Natural killer cell (primary cell): ENCODE results near the gene OR8B3. TPM values are rescaled to one million over a fixed set of nuclear protein-coding genes. Genes with fewer than 3 reads are reported as not detected.

Experiments
- ATAC-seq, 3 donors: fragments of 150-1000 bp in 2 of 3; fragments of 200-7000 bp in 1 of 3; cut with Tn5 transposase; 1 replicate in 1 of 3; 2 replicates in 2 of 3; pipeline ENCODE4 v1.10.0; 2021; ENCODE audit warnings: mild to moderate bottlenecking in 2 of 3, moderate library complexity in 2 of 3
- DNase-seq, 2 donors: peaks; one replicate each; pipeline versions ENCODE4 v3.0.0 to v3.0.0-alpha.2; 2013 to 2021; ENCODE audit warnings: mixed read lengths in 1 of 2
- H3K27ac ChIP-seq: one replicate; pipeline ENCODE4 v1.5.1; 2013; ENCODE audit warnings: mild to moderate bottlenecking, low read length
- H3K27me3 ChIP-seq: one replicate; pipeline ENCODE4 v1.6.1; 2013; ENCODE audit warnings: low read length; ENCODE audit not compliant: control insufficient read depth, insufficient read depth
- H3K36me3 ChIP-seq: one replicate; pipeline ENCODE4 v1.6.1; 2013; ENCODE audit warnings: low read length; ENCODE audit not compliant: control insufficient read depth, insufficient read depth
- H3K4me1 ChIP-seq: one replicate; pipeline ENCODE4 v1.6.1; 2013; ENCODE audit warnings: low read length; ENCODE audit not compliant: control insufficient read depth, insufficient read depth
- H3K4me3 ChIP-seq: one replicate; pipeline ENCODE4 v1.5.1; 2013; ENCODE audit warnings: low read length
- H3K9me3 ChIP-seq: one replicate; pipeline ENCODE4 v1.6.1; 2013; ENCODE audit warnings: low read length; ENCODE audit not compliant: control insufficient read depth, insufficient read depth
- H3K27ac Mint-ChIP-seq, 2 donors: one replicate each; pipeline ENCODE4 v1.8.0; 2022; ENCODE audit warnings: mild to moderate bottlenecking in 2 of 2, mixed read lengths in 2 of 2, moderate library complexity in 1 of 2
- H3K27me3 Mint-ChIP-seq, 2 donors: one replicate each; pipeline ENCODE4 v1.8.0; 2022; ENCODE audit warnings: low read depth in 2 of 2, mixed read lengths in 2 of 2
- H3K36me3 Mint-ChIP-seq: one replicate; pipeline ENCODE4 v1.8.0; 2022; ENCODE audit warnings: mixed read lengths
- H3K4me1 Mint-ChIP-seq, 2 donors: one replicate each; pipeline ENCODE4 v1.8.0; 2022; ENCODE audit warnings: mixed read lengths in 2 of 2
- H3K4me3 Mint-ChIP-seq: one replicate; pipeline ENCODE4 v1.8.0; 2022; ENCODE audit warnings: mild to moderate bottlenecking, moderate library complexity, mixed read lengths
- H3K9me3 Mint-ChIP-seq, 2 donors: one replicate each; pipeline ENCODE4 v1.8.0; 2022; ENCODE audit warnings: mixed read lengths in 2 of 2
- WGBS: methylation state at CpG from one replicate; pipeline ENCODE4 v1.1.7; 2013; ENCODE audit warnings: missing lambda C conversion rate; ENCODE audit not compliant: insufficient coverage; 5-methylcytosine and 5-hydroxymethylcytosine counted together
- intact Hi-C: fragments of 100-400 bp; cut with micrococcal nuclease; formaldehyde crosslinking; loops from one replicate; pipeline ENCODE4 v1.14.2; 2022
- total RNA-seq, 4 donors: library from RNA; stranded (reverse); fragments of 120-200 nt in 1 of 4; gene quantifications; one replicate each; pipeline versions ENCODE4 v1.2.3 to v1.2.4, GENCODE V29; 2013 to 2022
- TF ChIP-seq, protein P1 (sequence below): fragments of 200-600 bp; IDR thresholded peaks from one replicate; pipeline ENCODE4 v1.8.0; 2022; ENCODE audit warnings: antibody characterized with exemption

The OR8B3 gene
- total RNA-seq, 3 donors from 2014 or later (not counting 1 experiment from before 2014, with no cell fraction given): not detected

DNA sequence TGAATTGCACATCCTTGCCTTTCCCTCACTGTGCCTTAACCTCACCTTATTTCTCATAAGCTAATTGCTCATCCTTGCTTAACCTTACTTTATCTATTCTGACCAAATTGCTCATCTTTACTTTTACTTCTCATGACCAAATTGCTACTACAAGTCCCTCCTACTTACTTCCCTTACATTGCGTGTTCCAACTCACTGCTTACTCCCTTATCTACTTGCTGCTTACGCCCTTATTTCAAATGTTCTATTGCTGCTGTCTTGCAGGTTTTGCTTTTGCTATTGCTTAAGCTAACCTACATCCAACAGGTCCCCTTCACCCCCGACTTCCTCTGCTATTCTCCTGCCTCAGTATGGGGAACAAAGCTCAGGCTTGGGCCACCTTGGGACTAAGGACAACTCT lies 22.5 kb downstream of the OR8B3 start:
- 73% methylated on average over 3 of the region's 3 CpGs for WGBS
- no peak for DNase-seq
- intact Hi-C loops: no loop called here
- Histone ChIP-seq H3K4me1 (no peaks in the 10 kb centered on the region), H3K4me3 (no peak overlapping the region), H3K36me3 (no peaks in the 10 kb centered on the region), H3K27me3 (no peaks in the 10 kb centered on the region), H3K27ac (no peak overlapping the region), H3K9me3 (no peaks in the 10 kb centered on the region)
- no peak for ATAC-seq
- no peaks in the 10 kb centered on the region for H3K36me3 Mint-ChIP-seq
- H3K4me3 Mint-ChIP-seq: no peak overlapping the region
- H3K4me1 Mint-ChIP-seq: no peaks in the 10 kb centered on the region
- TF ChIP-seq, protein P1, sequence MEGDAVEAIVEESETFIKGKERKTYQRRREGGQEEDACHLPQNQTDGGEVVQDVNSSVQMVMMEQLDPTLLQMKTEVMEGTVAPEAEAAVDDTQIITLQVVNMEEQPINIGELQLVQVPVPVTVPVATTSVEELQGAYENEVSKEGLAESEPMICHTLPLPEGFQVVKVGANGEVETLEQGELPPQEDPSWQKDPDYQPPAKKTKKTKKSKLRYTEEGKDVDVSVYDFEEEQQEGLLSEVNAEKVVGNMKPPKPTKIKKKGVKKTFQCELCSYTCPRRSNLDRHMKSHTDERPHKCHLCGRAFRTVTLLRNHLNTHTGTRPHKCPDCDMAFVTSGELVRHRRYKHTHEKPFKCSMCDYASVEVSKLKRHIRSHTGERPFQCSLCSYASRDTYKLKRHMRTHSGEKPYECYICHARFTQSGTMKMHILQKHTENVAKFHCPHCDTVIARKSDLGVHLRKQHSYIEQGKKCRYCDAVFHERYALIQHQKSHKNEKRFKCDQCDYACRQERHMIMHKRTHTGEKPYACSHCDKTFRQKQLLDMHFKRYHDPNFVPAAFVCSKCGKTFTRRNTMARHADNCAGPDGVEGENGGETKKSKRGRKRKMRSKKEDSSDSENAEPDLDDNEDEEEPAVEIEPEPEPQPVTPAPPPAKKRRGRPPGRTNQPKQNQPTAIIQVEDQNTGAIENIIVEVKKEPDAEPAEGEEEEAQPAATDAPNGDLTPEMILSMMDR: no peak
- no peaks in the 10 kb centered on the region for H3K27me3 Mint-ChIP-seq
- no peak overlapping the region for H3K27ac Mint-ChIP-seq
- H3K9me3 Mint-ChIP-seq: no peaks in the 10 kb centered on the region

DNA sequence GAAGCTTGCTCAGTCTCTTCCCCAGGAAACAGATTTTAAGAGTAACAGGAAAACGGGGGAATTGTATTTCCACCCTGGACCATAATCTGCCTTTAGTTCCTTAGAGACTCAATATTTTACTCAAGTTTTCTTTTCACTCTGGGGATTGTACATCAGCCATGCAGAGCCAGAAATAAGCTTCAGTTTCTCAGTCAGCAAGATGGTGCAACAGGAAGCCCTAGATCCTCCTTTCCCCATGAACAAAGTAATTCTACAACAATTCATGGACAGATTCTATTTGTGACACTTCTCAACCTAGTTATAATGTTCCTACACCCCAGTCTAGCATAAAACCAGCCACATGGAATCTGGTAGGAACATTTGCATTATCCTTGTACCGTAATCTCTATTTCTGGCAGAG lies 39.3 kb downstream of the OR8B3 start:
- TF ChIP-seq, protein P1: no peak
- Histone ChIP-seq H3K27ac (no peak overlapping the region), H3K36me3 (no peaks in the 10 kb centered on the region), H3K4me3 (no peak overlapping the region), H3K27me3 (no peaks in the 10 kb centered on the region), H3K9me3 (no peaks in the 10 kb centered on the region), H3K4me1 (no peaks in the 10 kb centered on the region)
- H3K4me3 Mint-ChIP-seq: no peak overlapping the region
- ATAC-seq: no peak
- intact Hi-C loops: no loop called here
- H3K36me3 Mint-ChIP-seq: no peaks in the 10 kb centered on the region
- WGBS: 51% methylated on average over 2 of the region's 2 CpGs
- no peaks in the 10 kb centered on the region for H3K4me1 Mint-ChIP-seq
- no peaks in the 10 kb centered on the region for H3K27me3 Mint-ChIP-seq
- no peak overlapping the region for H3K27ac Mint-ChIP-seq
- H3K9me3 Mint-ChIP-seq: no peaks in the 10 kb centered on the region
- DNase-seq: no peak

DNA sequence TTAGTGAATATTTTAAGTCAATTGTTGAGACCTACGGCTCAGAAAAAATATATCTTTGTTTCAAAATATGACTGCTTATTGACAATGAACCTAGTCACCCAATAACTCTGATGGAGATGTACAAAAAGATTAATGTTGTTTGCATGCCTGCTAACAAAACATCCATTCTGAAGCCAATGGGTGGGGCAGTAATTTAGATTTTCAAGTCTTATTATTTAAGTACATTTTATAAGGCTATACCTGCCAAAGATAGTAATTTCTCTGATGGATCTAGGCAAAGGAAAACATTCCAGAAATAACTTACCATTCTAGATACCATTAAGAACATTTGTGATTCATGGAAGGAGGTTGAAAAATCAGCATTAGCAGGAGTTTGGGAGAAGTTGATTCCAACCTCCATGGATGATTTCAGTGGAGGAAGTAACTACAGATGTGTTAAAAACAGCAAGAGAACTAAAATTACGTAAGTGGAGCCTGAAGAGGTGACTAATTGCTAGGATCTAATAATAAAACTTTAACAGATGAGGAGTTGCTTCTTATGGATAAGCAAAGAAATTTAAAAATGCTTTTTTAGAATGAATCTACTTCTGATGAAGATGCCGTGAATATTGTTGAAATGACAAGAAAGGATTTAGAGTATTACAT lies 52.4 kb downstream of the OR8B3 start:
- ATAC-seq (no peak), DNase-seq (no peak)
- no peaks in the 10 kb centered on the region for H3K36me3 Mint-ChIP-seq
- H3K27ac Mint-ChIP-seq: no peak overlapping the region
- no peaks in the 10 kb centered on the region for H3K36me3 ChIP-seq
- H3K4me1 ChIP-seq: no peaks in the 10 kb centered on the region
- TF ChIP-seq, protein P1: no peak
- WGBS: 63% methylated on average over 3 of the region's 3 CpGs
- peaks cover 3 to 11% of the 10 kb centered on the region in 2 donors for H3K27me3 Mint-ChIP-seq
- no peak overlapping the region for H3K4me3 ChIP-seq
- no peaks in the 10 kb centered on the region for H3K4me1 Mint-ChIP-seq
- no peaks in the 10 kb centered on the region for H3K9me3 ChIP-seq
- H3K4me3 Mint-ChIP-seq: no peak overlapping the region
- intact Hi-C loops: no loop called here
- no peaks in the 10 kb centered on the region for H3K27me3 ChIP-seq
- peaks cover 0 to 4% of the 10 kb centered on the region in 2 donors for H3K9me3 Mint-ChIP-seq
- no peak overlapping the region for H3K27ac ChIP-seq

Other genes with a start within 250 kb of the OR8B3 start
- not detected for gene OR10D3, start 215.7 kb downstream of the OR8B3 start, total RNA-seq
- gene OR8G1, start 157.9 kb downstream of the OR8B3 start, total RNA-seq: not detected
- not detected for gene OR8G5, start 142.6 kb downstream of the OR8B3 start, total RNA-seq
- gene OR8D1, start 85.1 kb downstream of the OR8B3 start, total RNA-seq: not detected
- gene OR8D2, start 78.8 kb downstream of the OR8B3 start, total RNA-seq: not detected
- not detected for gene OR8B2, start 14.5 kb downstream of the OR8B3 start, total RNA-seq
- gene OR8B4, start 25.8 kb upstream of the OR8B3 start, total RNA-seq: not detected
- gene OR8B8, start 46.7 kb upstream of the OR8B3 start, total RNA-seq: not detected
- not detected for gene OR8B12, start 144.6 kb upstream of the OR8B3 start, total RNA-seq
- not detected for gene OR8A1, start 171.0 kb upstream of the OR8B3 start, total RNA-seq
- gene PANX3, start 212.4 kb upstream of the OR8B3 start, total RNA-seq: not detected
- gene TBRG1, start 223.8 kb upstream of the OR8B3 start, total RNA-seq: 10 to 100 TPM; 62.9 to 68.6 (median 68.3) TPM